ENCODE results near the gene FAM240A. TPM values are rescaled to one million over a fixed set of nuclear protein-coding genes. Genes with fewer than 3 reads are reported as not detected.
A peak's percentile ranks its signal among the peaks of the same experiment; 100 is the strongest.

Gene FAM240A
- total RNA-seq, 1 donor from 2014 or later: not detected

GRCh38 chr3:46664971-46665762 is 52.8 kb downstream of the FAM240A start:
- peak in 1 of 2 donors; percentile 54 for DNase-seq (ENCODE audit: extremely low spot score in 2 of 2)
- intact Hi-C loops (cut with DNase I): no loop called here
- no peaks in the 10 kb centered on the region for H3K9me3 ChIP-seq

GRCh38 chr3:46665763-46666452 is 53.6 kb downstream of the FAM240A start:
- H3K27ac ChIP-seq: no peak overlapping the region
- peaks cover 26% of the 10 kb centered on the region for H3K4me1 ChIP-seq
- no peaks in the 10 kb centered on the region for H3K27me3 ChIP-seq
- no peaks in the 10 kb centered on the region for H3K36me3 ChIP-seq
- intact Hi-C loops (cut with DNase I): no loop called here
- DNase-seq (ENCODE audit: extremely low spot score in 2 of 2): no peak
- TF ChIP-seq POLR2A (IDR thresholded peaks at IDR 0.05): no peak
- no peak for TF ChIP-seq CTCF (IDR thresholded peaks at IDR 0.05)
- TF ChIP-seq POLR2AphosphoS5 (IDR thresholded peaks at IDR 0.05; ENCODE audit: insufficient read depth in 1 of 2, low read depth in 1 of 2): no peak
- H3K4me3 ChIP-seq: no peak overlapping the region
- H3K9me3 ChIP-seq: no peaks in the 10 kb centered on the region

More at GRCh38 chr3:46664971-46665762, 52.8 kb downstream of the FAM240A start:
- Histone ChIP-seq H3K4me1 (peaks cover 33% of the 10 kb centered on the region), H3K4me3 (no peak overlapping the region), H3K27me3 (no peaks in the 10 kb centered on the region), H3K36me3 (no peaks in the 10 kb centered on the region), H3K27ac (no peak overlapping the region)
- TF ChIP-seq POLR2A (IDR thresholded peaks at IDR 0.05) (no peak), POLR2AphosphoS5 (IDR thresholded peaks at IDR 0.05; ENCODE audit: insufficient read depth in 1 of 2, low read depth in 1 of 2) (no peak), CTCF (IDR thresholded peaks at IDR 0.05) (no peak)

- no peak for DNase-seq (ENCODE audit: extremely low spot score in 2 of 2)
- intact Hi-C loops (cut with DNase I): no loop called here
- Histone ChIP-seq H3K4me3 (no peak overlapping the region), H3K36me3 (no peaks in the 10 kb centered on the region), H3K4me1 (peaks cover 20% of the 10 kb centered on the region), H3K9me3 (no peaks in the 10 kb centered on the region), H3K27me3 (no peaks in the 10 kb centered on the region), H3K27ac (no peak overlapping the region)
- TF ChIP-seq POLR2A (IDR thresholded peaks at IDR 0.05): no peak
- TF ChIP-seq POLR2AphosphoS5 (IDR thresholded peaks at IDR 0.05; ENCODE audit: insufficient read depth in 1 of 2, low read depth in 1 of 2): no peak
- no peak for TF ChIP-seq CTCF (IDR thresholded peaks at IDR 0.05)
Measured at GRCh38 chr3:46666453-46666845, 54.1 kb downstream of the FAM240A start.

- H3K36me3 ChIP-seq: no peaks in the 10 kb centered on the region
- peaks cover 14% of the 10 kb centered on the region for H3K4me1 ChIP-seq
- no peak overlapping the region for H3K4me3 ChIP-seq
- H3K27me3 ChIP-seq: no peaks in the 10 kb centered on the region
- TF ChIP-seq CTCF (IDR thresholded peaks at IDR 0.05): no peak
- intact Hi-C loops (cut with DNase I): no loop called here
- DNase-seq (ENCODE audit: extremely low spot score in 2 of 2): no peak
- no peaks in the 10 kb centered on the region for H3K9me3 ChIP-seq
- H3K27ac ChIP-seq: no peak overlapping the region
Measured at GRCh38 chr3:46667061-46667621, 54.8 kb downstream of the FAM240A start.

GRCh38 chr3:46667657-46668056 is 55.3 kb downstream of the FAM240A start:
- peaks cover 13% of the 10 kb centered on the region for H3K4me1 ChIP-seq
- H3K4me3 ChIP-seq: no peak overlapping the region
- DNase-seq (ENCODE audit: extremely low spot score in 2 of 2): no peak
- H3K9me3 ChIP-seq: no peaks in the 10 kb centered on the region
- intact Hi-C loops (cut with DNase I): no loop called here
- no peak for TF ChIP-seq CTCF (IDR thresholded peaks at IDR 0.05)
- no peak for TF ChIP-seq POLR2AphosphoS5 (IDR thresholded peaks at IDR 0.05; ENCODE audit: insufficient read depth in 1 of 2, low read depth in 1 of 2)
- TF ChIP-seq POLR2A (IDR thresholded peaks at IDR 0.05): no peak
- no peaks in the 10 kb centered on the region for H3K27me3 ChIP-seq
- no peaks in the 10 kb centered on the region for H3K36me3 ChIP-seq
- no peak overlapping the region for H3K27ac ChIP-seq
